ENCODE measurements around the gene LHPP. TPM values are rescaled to one million over a fixed set of nuclear protein-coding genes. Genes with fewer than 3 reads are reported as not detected.

LHPP gene
- total RNA-seq, 2 donors from 2014 or later: 26.1 to 29.8 TPM

DNA sequence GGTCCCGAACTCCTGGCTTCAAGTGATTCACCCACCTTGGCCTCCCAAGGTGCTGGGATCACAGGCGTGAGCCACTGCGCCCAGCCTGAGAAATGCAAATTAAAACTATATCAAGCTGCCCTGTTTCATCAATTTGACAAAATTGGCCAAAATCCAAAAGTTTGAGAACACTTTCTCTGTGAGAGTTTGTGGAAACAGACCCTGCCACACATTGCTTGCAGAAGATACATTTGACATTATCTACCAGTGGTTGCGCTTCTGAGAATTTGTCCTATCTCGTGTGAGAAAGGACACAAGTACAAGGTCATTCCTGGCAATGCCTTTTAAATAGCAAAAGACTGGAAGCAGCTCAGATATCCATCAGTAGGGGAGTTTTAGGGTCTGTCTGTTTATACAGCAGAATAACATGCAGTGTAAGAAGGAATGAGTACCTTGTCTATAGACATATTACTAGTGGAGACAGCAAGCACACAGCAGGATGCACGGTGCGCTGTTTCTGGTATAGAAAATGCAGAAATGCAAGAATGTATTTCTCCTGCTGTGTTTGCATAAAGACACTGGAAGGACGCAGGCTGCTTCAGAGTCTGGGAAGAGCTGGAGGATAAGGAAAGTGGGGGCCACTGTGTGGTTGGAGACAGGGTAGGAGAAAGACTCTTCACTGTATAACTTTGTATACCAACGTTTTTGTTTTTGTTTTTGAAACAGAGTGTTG lies 4.3 kb downstream of the LHPP start:
- ATAC-seq (no peak), DNase-seq (no peak)
- intact Hi-C loops (cut with DNase I, micrococcal nuclease): no loop called here

- intact Hi-C loops (cut with DNase I, micrococcal nuclease): no loop called here
- no peak for DNase-seq
- no peak for ATAC-seq
These were observed 5.5 kb downstream of the LHPP start for GRCh38 chr10:124467165-124467564.

GRCh38 chr10:124468624-124469023 lies 7.0 kb downstream of the LHPP start:
- ATAC-seq (no peak), DNase-seq (no peak)
- intact Hi-C loops (cut with DNase I, micrococcal nuclease): no loop called here

GRCh38 chr10:124469956-124470484 lies 8.4 kb downstream of the LHPP start:
- ATAC-seq: no peak
- intact Hi-C loops (cut with DNase I, micrococcal nuclease): no loop called here
- DNase-seq: no peak

GRCh38 chr10:124470544-124471434 lies 9.2 kb downstream of the LHPP start:
- ATAC-seq (peak; percentile 75), DNase-seq (no peak)
- intact Hi-C loops (cut with DNase I, micrococcal nuclease): no loop called here

DNA sequence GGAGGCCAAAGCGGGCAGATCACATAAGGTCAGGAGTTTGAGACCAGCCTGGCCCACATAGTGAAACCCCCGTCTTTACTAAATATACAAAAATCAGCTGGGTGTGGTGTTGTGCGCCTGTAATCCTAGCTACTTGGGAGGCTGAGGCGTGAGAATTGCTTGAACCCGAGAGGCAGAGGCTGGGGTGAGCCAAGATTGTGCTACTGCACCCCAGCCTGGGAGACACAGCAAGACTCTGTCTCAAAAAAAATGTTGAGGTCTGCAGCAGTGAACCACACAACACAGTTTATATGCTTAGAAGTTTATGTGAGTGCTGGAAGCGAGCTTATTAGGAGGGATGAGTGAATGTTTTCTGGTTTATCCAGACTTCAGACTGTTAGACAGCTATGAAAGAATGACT lies 10.4 kb downstream of the LHPP start:
- intact Hi-C loops (cut with DNase I, micrococcal nuclease): no loop called here
- DNase-seq (no peak), ATAC-seq (no peak)

GRCh38 chr10:124473070-124473469 lies 11.4 kb downstream of the LHPP start:
- intact Hi-C loops (cut with DNase I, micrococcal nuclease): no loop called here
- DNase-seq (no peak), ATAC-seq (no peak)

- intact Hi-C loops (cut with DNase I, micrococcal nuclease): no loop called here
- no peak for DNase-seq
- ATAC-seq: no peak
These were observed 13.0 kb downstream of the LHPP start for GRCh38 chr10:124474514-124475070.

- intact Hi-C loops (cut with DNase I, micrococcal nuclease): no loop called here
- ATAC-seq: peak; percentile 89
These were observed 14.6 kb downstream of the LHPP start for GRCh38 chr10:124476043-124476725.

GRCh38 chr10:124477614-124478363 lies 16.2 kb downstream of the LHPP start:
- intact Hi-C loops (cut with DNase I, micrococcal nuclease): no loop called here
- DNase-seq: no peak
- no peak for ATAC-seq

More at GRCh38 chr10:124476043-124476725, 14.6 kb downstream of the LHPP start:
- no peak for DNase-seq

DNA sequence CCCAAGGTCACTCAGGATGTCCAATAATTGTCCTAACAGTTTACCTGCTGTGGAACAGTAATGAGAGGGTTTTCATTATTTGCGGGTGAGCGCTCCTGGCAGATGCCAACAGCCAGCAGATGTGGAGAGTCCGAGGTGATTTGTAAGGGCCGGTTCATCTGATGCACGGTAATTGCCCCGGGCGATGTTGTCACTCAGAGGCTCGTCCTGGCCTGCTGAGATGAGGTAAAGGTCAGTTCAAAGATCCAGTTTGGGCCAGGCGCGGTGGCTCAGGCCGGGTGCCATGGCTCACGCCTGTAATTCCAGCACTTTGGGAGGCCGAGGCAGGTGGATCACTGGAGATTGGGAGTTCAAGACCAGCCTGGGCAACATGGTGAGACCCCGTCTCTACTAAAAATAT lies 16.9 kb downstream of the LHPP start:
- DNase-seq: no peak
- ATAC-seq: no peak
- intact Hi-C loops (cut with DNase I, micrococcal nuclease): no loop called here

- DNase-seq (no peak), ATAC-seq (no peak)
- intact Hi-C loops (cut with DNase I, micrococcal nuclease): no loop called here
These were observed 19.2 kb downstream of the LHPP start for GRCh38 chr10:124480860-124481259.

- DNase-seq (no peak), ATAC-seq (no peak)
These were observed 20.1 kb downstream of the LHPP start for GRCh38 chr10:124481717-124482116.

DNA sequence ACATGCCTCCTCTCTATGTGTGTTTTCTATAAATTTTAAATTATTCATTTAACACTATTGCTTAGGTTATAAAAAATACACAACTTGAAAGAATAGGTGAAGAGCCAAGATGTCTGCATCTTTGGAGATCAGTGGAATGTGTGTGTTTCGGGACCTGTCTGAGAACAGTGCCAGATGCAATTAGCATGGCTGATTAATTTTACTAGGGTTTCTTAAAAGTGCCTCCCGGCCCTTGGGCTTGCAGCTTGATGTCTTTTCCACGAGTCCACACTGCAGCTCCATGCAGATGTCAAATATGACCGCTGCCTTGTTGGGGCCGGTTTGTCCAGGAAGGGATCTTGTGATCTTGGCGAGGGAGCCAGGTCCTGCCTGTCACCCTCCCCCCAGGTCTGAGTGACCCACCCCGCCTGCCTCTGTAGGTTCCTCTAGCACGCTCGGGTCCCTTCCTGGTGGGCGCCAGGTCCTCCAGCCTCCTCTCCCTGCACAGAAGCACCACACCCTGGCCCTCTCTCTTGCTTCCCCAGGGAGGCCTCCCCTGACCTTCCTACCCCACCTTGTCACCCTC lies 20.7 kb downstream of the LHPP start:
- ATAC-seq: no peak
- intact Hi-C loops (cut with DNase I, micrococcal nuclease): no loop called here

More at GRCh38 chr10:124481717-124482116, 20.1 kb downstream of the LHPP start:
- intact Hi-C loops (cut with DNase I, micrococcal nuclease): no loop called here

GRCh38 chr10:124482876-124483275 lies 21.3 kb downstream of the LHPP start:
- DNase-seq (no peak), ATAC-seq (no peak)
- intact Hi-C loops (cut with DNase I, micrococcal nuclease): no loop called here

More for the DNA sequence above, 20.7 kb downstream of the LHPP start:
- DNase-seq: no peak

DNA sequence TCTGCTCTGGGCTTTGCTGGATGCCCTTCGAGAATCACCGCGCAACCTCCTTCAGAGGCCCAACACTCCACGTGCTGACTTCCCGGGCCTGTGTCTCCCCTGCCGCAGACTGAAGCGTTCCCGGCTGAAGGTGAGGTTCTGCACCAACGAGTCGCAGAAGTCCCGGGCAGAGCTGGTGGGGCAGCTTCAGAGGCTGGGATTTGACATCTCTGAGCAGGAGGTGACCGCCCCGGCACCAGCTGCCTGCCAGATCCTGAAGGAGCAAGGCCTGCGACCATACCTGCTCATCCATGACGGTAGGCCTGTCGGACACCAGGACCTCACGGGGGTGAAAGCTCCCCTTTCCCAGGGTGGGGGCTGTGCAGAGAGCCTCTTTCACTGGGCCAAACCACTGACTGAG lies 22.4 kb downstream of the LHPP start:
- DNase-seq (no peak), ATAC-seq (no peak)
- intact Hi-C loops (cut with DNase I, micrococcal nuclease): no loop called here

GRCh38 chr10:124484661-124485060 lies 23.0 kb downstream of the LHPP start:
- ATAC-seq (no peak), DNase-seq (no peak)
- intact Hi-C loops (cut with DNase I, micrococcal nuclease): no loop called here

DNA sequence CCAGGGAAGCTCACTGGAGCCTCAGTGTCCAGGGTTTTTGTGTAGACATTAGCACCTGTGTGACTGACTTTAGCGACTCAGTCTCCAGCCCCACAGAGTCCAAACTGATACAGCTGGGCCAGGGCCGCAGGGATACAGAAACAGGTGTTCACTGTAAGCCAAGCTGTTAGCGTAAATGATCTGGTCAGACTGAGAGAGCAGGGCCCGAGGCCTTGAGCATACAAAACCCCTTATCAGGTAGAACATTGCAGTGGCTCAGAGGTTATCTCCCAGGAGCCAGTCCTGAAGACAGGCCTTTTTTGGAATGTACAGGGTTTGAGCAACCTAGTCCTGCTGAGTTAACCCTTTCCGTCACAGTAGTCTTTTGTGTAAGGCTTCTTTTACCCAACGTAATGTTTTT lies 25.0 kb downstream of the LHPP start:
- intact Hi-C loops (cut with DNase I, micrococcal nuclease): no loop called here
- ATAC-seq (no peak), DNase-seq (no peak)
